H9 (cell line): Measurements from ENCODE around the gene NEUROD1. TPM values are rescaled to one million over a fixed set of nuclear protein-coding genes. Genes with fewer than 3 reads are reported as not detected.

Experiments used
- DNase-seq: peaks from one replicate; pipeline ENCODE4 v3.0.0-alpha.2; 2017
- H2AFZ ChIP-seq: one replicate; pipeline ENCODE4 v1.6.1; 2013; ENCODE audit warnings: mild to moderate bottlenecking, low read length, control low read depth, moderate library complexity
- H2AK5ac ChIP-seq: 2 replicates; pipeline ENCODE4 v1.6.1; 2013; ENCODE audit warnings: low read length, control low read depth, mixed read lengths; ENCODE audit not compliant: insufficient read length
- H2BK120ac ChIP-seq: one replicate; pipeline ENCODE4 v1.6.1; 2013; ENCODE audit warnings: low read depth, mild to moderate bottlenecking, low read length, control low read depth, inconsistent platforms; ENCODE audit not compliant: poor library complexity, severe bottlenecking
- H2BK12ac ChIP-seq: 2 replicates; pipeline ENCODE4 v1.6.1; 2013; ENCODE audit warnings: low read length, control low read depth, mixed read lengths, low read depth; ENCODE audit not compliant: insufficient read length
- H2BK15ac ChIP-seq: 2 replicates; pipeline ENCODE4 v1.6.1; 2013; ENCODE audit warnings: low read depth, low read length, control low read depth
- H2BK20ac ChIP-seq: one replicate; pipeline ENCODE4 v1.6.1; 2013; ENCODE audit warnings: low read depth, mild to moderate bottlenecking, low read length, control low read depth, inconsistent platforms; ENCODE audit not compliant: poor library complexity, severe bottlenecking
- H2BK5ac ChIP-seq: 2 replicates; pipeline ENCODE4 v1.6.1; 2013; ENCODE audit warnings: low read length, control low read depth, mixed read lengths; ENCODE audit not compliant: insufficient read length
- H3K14ac ChIP-seq: 2 replicates; pipeline ENCODE4 v1.6.1; 2013; ENCODE audit warnings: low read length, control low read depth; ENCODE audit not compliant: insufficient read depth
- H3K18ac ChIP-seq: 2 replicates; pipeline ENCODE4 v1.6.1; 2013; ENCODE audit warnings: low read depth, mild to moderate bottlenecking, mixed read lengths, low read length, control low read depth; ENCODE audit not compliant: insufficient read length
- H3K23ac ChIP-seq: 2 replicates; pipeline ENCODE4 v1.6.1; 2013; ENCODE audit warnings: low read length, control low read depth, mixed read lengths, low read depth; ENCODE audit not compliant: insufficient read length
- H3K23me2 ChIP-seq: 2 replicates; pipeline ENCODE4 v1.6.1; 2013; ENCODE audit warnings: low read depth, mild to moderate bottlenecking, mixed read lengths, low read length, control low read depth; ENCODE audit not compliant: insufficient read length, poor library complexity, severe bottlenecking
- H3K27ac ChIP-seq: 2 replicates; pipeline ENCODE4 v1.5.1; 2013; ENCODE audit warnings: low read length, control low read depth, mixed read lengths, low read depth; ENCODE audit not compliant: insufficient read length
- H3K27me3 ChIP-seq: 2 replicates; pipeline ENCODE4 v1.6.1; 2013; ENCODE audit warnings: low read length, control low read depth, inconsistent platforms; ENCODE audit not compliant: insufficient read depth
- H3K4ac ChIP-seq: 2 replicates; pipeline ENCODE4 v1.6.1; 2013; ENCODE audit warnings: low read depth, mild to moderate bottlenecking, control low read depth, inconsistent platforms, low read length, moderate library complexity
- H3K4me1 ChIP-seq: 2 replicates; pipeline ENCODE4 v1.6.1; 2013; ENCODE audit warnings: low read length, control low read depth, inconsistent platforms; ENCODE audit not compliant: insufficient read depth
- H3K4me2 ChIP-seq: 2 replicates; pipeline ENCODE4 v1.6.1; 2013; ENCODE audit warnings: low read length, control low read depth, mixed read lengths; ENCODE audit not compliant: insufficient read length, insufficient read depth
- H3K56ac ChIP-seq: 2 replicates; pipeline ENCODE4 v1.6.1; 2013; ENCODE audit warnings: low read depth, mild to moderate bottlenecking, mixed read lengths, low read length, control low read depth; ENCODE audit not compliant: insufficient read length
- H3K79me1 ChIP-seq: 2 replicates; pipeline ENCODE4 v1.6.1; 2013; ENCODE audit warnings: low read depth, mild to moderate bottlenecking, moderate library complexity, low read length, control low read depth, inconsistent platforms; ENCODE audit not compliant: insufficient read depth, poor library complexity, severe bottlenecking
- H3K79me2 ChIP-seq: 2 replicates; pipeline ENCODE4 v1.6.1; 2013; ENCODE audit warnings: low read length, control low read depth, inconsistent platforms; ENCODE audit not compliant: insufficient read depth
- H3K9ac ChIP-seq: 2 replicates; pipeline ENCODE4 v1.6.1; 2013; ENCODE audit warnings: low read length, control low read depth, mixed read lengths; ENCODE audit not compliant: insufficient read length; ENCODE audit errors: extremely low read depth
- H3K9me3 ChIP-seq: one replicate; pipeline ENCODE4 v1.6.1; 2013; ENCODE audit warnings: low read depth, low read length, inconsistent platforms; ENCODE audit not compliant: control insufficient read depth
- H3T11ph ChIP-seq: one replicate; pipeline ENCODE4 v1.6.1; 2013; ENCODE audit warnings: mild to moderate bottlenecking, low read length, control low read depth, inconsistent platforms
- H4K20me1 ChIP-seq: one replicate; pipeline ENCODE4 v1.6.1; 2013; ENCODE audit not compliant: control insufficient read depth, insufficient read length, insufficient read depth
- H4K5ac ChIP-seq: 2 replicates; pipeline ENCODE4 v1.6.1; 2013; ENCODE audit warnings: low read depth, mild to moderate bottlenecking, mixed read lengths, low read length, control low read depth; ENCODE audit not compliant: insufficient read length
- H4K8ac ChIP-seq: replicated peaks from 2 replicates; pipeline ENCODE4 v1.6.1; 2013; ENCODE audit warnings: low read length, control low read depth, mixed read lengths, low read depth; ENCODE audit not compliant: insufficient read length
- H4K91ac ChIP-seq: 2 replicates; pipeline ENCODE4 v1.6.1; 2013; ENCODE audit warnings: low read depth, mild to moderate bottlenecking, moderate library complexity, mixed read lengths, low read length, control low read depth; ENCODE audit not compliant: insufficient read length
- H3K27ac Mint-ChIP-seq, 3 experiments: 2 replicates in 2 of 3; 3 replicates in 1 of 3; pipeline ENCODE4 v1.8.0; 2020 to 2021; ENCODE audit warnings: mixed read lengths in 3 of 3, mild to moderate bottlenecking in 1 of 3, moderate library complexity in 1 of 3
- H3K27me3 Mint-ChIP-seq: 2 replicates; pipeline ENCODE4 v1.8.0; 2021; ENCODE audit warnings: low read depth, mild to moderate bottlenecking, moderate library complexity, mixed read lengths
- H3K36me3 Mint-ChIP-seq, 3 experiments: 2 replicates in 2 of 3; 3 replicates in 1 of 3; pipeline ENCODE4 v1.8.0; 2020 to 2021; ENCODE audit warnings: low read depth in 3 of 3, mixed read lengths in 3 of 3; ENCODE audit not compliant: insufficient read depth in 1 of 3
- H3K4me1 Mint-ChIP-seq, 2 experiments: 2 replicates each; pipeline ENCODE4 v1.8.0; 2020; ENCODE audit warnings: mixed read lengths in 2 of 2
- H3K4me3 Mint-ChIP-seq, 2 experiments: 2 replicates in 1 of 2; 3 replicates in 1 of 2; pipeline ENCODE4 v1.8.0; 2020 to 2021; ENCODE audit warnings: mild to moderate bottlenecking in 2 of 2, mixed read lengths in 2 of 2, moderate library complexity in 1 of 2
- H3K9me3 Mint-ChIP-seq, 2 experiments: 2 replicates in 1 of 2; 3 replicates in 1 of 2; pipeline ENCODE4 v1.8.0; 2020; ENCODE audit warnings: mild to moderate bottlenecking in 2 of 2, mixed read lengths in 2 of 2, moderate library complexity in 1 of 2
- WGBS: extraction: QIAGEN DNeasy Blood & Tissue Kit; methylation state at CpG from one replicate; pipeline ENCODE4 v1.1.7; 2013; ENCODE audit warnings: missing lambda C conversion rate, low lambda C conversion rate, mixed read lengths; ENCODE audit not compliant: insufficient read length; ENCODE audit errors: extremely low coverage; 5-methylcytosine and 5-hydroxymethylcytosine counted together
- total RNA-seq: library from RNA; stranded (reverse); gene quantifications from 2 replicates; pipeline ENCODE4 v1.2.1, GENCODE V29; 2021
- TF ChIP-seq, protein P1 (sequence below): fragments of 200-600 bp; sonication (generic); conservative IDR thresholded peaks from 3 replicates; pipeline ENCODE4 v1.8.0; 2021; ENCODE audit warnings: antibody characterized with exemption, mild to moderate bottlenecking

Gene NEUROD1
- total RNA-seq, 1 experiment from 2014 or later: not detected

DNA sequence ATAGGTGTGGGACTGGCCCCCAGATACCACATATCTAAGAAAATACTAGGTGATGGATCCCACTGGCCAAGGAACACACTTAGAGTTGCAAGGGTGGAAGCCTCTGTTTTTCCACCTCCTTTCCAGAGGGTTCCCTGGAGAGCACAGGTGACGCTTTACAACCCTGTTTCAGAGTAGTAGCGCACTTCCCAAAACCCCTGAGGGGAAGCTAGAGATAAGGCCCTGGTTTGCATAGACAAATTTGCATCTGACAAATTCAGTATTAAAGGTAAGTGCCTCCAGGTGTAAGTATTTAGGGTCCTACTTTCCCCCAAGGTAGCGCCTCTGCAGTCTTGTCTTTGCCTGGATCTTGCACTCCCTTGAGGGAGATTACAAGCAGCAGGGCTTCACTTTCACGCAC lies 22.9 kb downstream of the NEUROD1 start:
- Histone ChIP-seq H3K56ac (no peak overlapping the region), H3K9me3 (no peaks in the 10 kb centered on the region), H3K18ac (no peak overlapping the region), H2BK15ac (no peak overlapping the region), H2AK5ac (no peak overlapping the region), H4K5ac (no peak overlapping the region), H3K4me2 (peak overlapping the region; percentile 96), H3K79me1 (no peaks in the 10 kb centered on the region), H4K8ac (no peak overlapping the region), H2BK5ac (no peak overlapping the region), H4K20me1 (no peaks in the 10 kb centered on the region), H3K27ac (no peak overlapping the region), H3K79me2 (no peaks in the 10 kb centered on the region), H3T11ph (no peak overlapping the region), H2BK120ac (no peak overlapping the region), H3K4me1 (no peaks in the 10 kb centered on the region), H3K23me2 (peaks cover 7% of the 10 kb centered on the region), H3K23ac (no peak overlapping the region), H3K14ac (no peak overlapping the region), H3K4ac (no peak overlapping the region), H3K9ac (no peak overlapping the region), H2BK12ac (no peak overlapping the region), H2AFZ (no peak overlapping the region), H2BK20ac (no peak overlapping the region), H4K91ac (no peak overlapping the region), H3K27me3 (peaks cover 35% of the 10 kb centered on the region; the same call in 1 of the 2 replicates)
- TF ChIP-seq, protein P1, sequence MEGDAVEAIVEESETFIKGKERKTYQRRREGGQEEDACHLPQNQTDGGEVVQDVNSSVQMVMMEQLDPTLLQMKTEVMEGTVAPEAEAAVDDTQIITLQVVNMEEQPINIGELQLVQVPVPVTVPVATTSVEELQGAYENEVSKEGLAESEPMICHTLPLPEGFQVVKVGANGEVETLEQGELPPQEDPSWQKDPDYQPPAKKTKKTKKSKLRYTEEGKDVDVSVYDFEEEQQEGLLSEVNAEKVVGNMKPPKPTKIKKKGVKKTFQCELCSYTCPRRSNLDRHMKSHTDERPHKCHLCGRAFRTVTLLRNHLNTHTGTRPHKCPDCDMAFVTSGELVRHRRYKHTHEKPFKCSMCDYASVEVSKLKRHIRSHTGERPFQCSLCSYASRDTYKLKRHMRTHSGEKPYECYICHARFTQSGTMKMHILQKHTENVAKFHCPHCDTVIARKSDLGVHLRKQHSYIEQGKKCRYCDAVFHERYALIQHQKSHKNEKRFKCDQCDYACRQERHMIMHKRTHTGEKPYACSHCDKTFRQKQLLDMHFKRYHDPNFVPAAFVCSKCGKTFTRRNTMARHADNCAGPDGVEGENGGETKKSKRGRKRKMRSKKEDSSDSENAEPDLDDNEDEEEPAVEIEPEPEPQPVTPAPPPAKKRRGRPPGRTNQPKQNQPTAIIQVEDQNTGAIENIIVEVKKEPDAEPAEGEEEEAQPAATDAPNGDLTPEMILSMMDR: no peak
- Mint-ChIP-seq H3K36me3 (no peaks in the 10 kb centered on the region), H3K4me3 (peak overlapping the region; percentile 71 to 90), H3K27ac (no peak overlapping the region), H3K4me1 (peaks cover 25 to 31% of the 10 kb centered on the region in 2 experiments), H3K9me3 (no peaks in the 10 kb centered on the region; a peak in 1 of 5 replicates), H3K27me3 (peaks cover 93% of the 10 kb centered on the region)
- no CpG with 5 or more reads among the region's 4 CpGs for WGBS
- DNase-seq: peak; percentile 29
